Mesothelial cell of epicardium (in vitro differentiated cells): ENCODE data around the gene MMP10. TPM values are rescaled to one million over a fixed set of nuclear protein-coding genes. Genes with fewer than 3 reads are reported as not detected.

ENCODE experiments used
- DNase-seq, 2 experiments: peaks; one replicate each; pipeline ENCODE4 v3.0.0; 2021; ENCODE audit warnings: low spot score in 2 of 2; ENCODE audit not compliant: unreplicated experiment in 2 of 2
- H3K27ac Mint-ChIP-seq: 2 replicates; pipeline ENCODE4 v1.8.0; 2021; ENCODE audit warnings: mixed read lengths
- H3K27me3 Mint-ChIP-seq: 2 replicates; pipeline ENCODE4 v1.8.0; 2021; ENCODE audit warnings: low read depth, mixed read lengths
- H3K36me3 Mint-ChIP-seq: 2 replicates; pipeline ENCODE4 v1.8.0; 2021; ENCODE audit warnings: mixed read lengths
- H3K4me1 Mint-ChIP-seq: 2 replicates; pipeline ENCODE4 v1.8.0; 2021; ENCODE audit warnings: mixed read lengths
- H3K4me3 Mint-ChIP-seq: 2 replicates; pipeline ENCODE4 v1.8.0; 2021; ENCODE audit warnings: mild to moderate bottlenecking, moderate library complexity, mixed read lengths
- H3K9me3 Mint-ChIP-seq: 2 replicates; pipeline ENCODE4 v1.8.0; 2021; ENCODE audit warnings: mixed read lengths
- total RNA-seq: library from RNA; stranded (reverse); gene quantifications from 3 replicates; pipeline ENCODE4 v1.2.1, GENCODE V29; 2021
- TF ChIP-seq, protein P1 (sequence below): fragments of 200-600 bp; sonication (generic); IDR thresholded peaks from one replicate; pipeline ENCODE4 v1.5.0; 2021; ENCODE audit warnings: antibody characterized with exemption; ENCODE audit not compliant: unreplicated experiment

The MMP10 gene
- total RNA-seq, 1 donor from 2014 or later = not detected

DNA sequence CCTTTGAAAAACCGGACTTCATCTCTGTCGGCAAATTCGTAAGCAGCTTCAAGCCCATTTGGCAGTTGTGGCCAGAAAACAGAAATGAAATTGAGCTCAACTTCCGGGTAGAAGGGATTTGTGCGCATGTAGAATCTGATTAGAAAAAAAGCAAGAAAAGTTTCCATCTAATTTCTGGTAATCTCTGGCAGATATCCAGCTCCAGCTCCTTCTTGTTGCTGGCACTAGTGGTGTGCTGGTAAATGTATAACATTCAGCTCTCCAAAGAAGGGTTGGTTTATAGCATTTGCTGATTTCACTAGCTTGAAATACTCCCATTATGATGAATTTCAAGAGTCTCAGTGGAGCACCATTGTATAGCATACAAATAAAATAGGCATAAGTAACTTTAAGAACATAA lies 12.2 kb upstream of the MMP10 start:
- Mint-ChIP-seq H3K27ac (no peak overlapping the region), H3K4me3 (no peak overlapping the region), H3K36me3 (no peaks in the 10 kb centered on the region), H3K9me3 (no peaks in the 10 kb centered on the region), H3K27me3 (peaks cover 4% of the 10 kb centered on the region), H3K4me1 (peaks cover 11% of the 10 kb centered on the region)
- DNase-seq = no peak
- TF ChIP-seq, protein P1, sequence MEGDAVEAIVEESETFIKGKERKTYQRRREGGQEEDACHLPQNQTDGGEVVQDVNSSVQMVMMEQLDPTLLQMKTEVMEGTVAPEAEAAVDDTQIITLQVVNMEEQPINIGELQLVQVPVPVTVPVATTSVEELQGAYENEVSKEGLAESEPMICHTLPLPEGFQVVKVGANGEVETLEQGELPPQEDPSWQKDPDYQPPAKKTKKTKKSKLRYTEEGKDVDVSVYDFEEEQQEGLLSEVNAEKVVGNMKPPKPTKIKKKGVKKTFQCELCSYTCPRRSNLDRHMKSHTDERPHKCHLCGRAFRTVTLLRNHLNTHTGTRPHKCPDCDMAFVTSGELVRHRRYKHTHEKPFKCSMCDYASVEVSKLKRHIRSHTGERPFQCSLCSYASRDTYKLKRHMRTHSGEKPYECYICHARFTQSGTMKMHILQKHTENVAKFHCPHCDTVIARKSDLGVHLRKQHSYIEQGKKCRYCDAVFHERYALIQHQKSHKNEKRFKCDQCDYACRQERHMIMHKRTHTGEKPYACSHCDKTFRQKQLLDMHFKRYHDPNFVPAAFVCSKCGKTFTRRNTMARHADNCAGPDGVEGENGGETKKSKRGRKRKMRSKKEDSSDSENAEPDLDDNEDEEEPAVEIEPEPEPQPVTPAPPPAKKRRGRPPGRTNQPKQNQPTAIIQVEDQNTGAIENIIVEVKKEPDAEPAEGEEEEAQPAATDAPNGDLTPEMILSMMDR = no peak

DNA sequence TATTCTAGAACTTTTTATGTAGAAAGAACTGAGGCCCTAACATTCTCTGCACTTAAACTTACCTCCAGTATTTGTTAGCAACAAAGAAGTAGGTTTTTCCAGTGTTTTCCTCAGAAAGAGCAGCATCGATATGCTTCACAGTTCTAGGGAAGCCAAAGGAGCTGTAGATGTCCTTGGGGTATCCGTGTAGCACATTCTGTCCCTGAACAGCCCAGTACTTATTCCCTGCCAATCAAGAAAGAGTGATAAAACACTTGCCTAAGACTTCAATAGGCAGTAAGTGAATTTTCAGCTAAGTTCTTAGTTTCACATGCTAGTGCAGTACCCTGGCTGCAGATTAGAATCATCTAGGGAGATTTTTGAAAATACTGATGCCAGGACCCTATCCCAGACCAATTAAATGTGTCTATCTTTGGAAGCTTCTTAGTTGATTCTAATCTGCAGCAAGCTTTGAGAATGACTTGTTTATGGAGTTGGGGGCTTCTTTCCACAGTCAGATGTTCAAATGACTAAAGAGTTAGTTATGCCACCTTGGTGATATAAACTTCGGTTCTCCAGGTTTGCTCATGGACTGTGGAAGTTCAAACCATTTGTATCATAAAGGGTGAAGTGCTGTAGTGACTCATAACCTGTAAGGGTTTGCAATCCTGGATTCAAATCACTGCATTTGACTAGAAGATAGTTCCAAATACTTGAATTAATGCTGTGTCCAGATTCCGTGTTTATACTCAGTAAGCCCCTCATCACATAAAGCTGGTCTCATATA lies 11.0 kb upstream of the MMP10 start:
- H3K9me3 Mint-ChIP-seq = no peaks in the 10 kb centered on the region
- no peak overlapping the region for H3K27ac Mint-ChIP-seq
- no peak overlapping the region for H3K4me3 Mint-ChIP-seq

DNA sequence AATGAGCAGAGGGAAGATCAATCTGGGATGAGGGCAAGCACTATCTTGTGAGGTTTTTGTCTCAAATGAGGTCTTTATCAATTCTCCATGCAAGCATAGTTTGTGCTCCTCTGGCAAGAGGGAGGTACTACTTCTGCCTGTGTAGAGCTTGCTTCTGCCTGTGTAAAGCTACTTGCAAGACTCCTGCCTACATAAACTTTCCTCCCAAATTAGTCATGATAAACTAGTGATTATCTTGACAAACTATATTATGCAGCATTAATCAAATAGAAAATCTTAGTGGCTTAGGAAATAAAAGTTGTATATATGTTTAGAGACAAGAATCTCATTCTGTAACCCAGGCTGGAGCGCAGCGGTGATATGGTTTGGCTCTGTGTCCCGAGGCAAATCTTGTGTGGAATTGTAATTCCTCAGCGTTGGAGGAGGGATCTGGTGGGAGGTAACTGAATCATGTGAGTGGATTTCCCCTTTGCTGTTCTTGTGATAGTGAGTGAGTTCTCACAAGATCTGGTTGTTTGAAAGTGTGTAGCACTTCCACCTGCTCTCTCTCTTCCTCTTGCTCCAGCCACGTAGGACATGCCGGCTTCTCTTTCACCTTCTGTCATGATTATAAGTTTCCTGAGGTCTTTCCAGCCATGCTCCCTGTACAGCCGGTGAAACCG lies 8.0 kb upstream of the MMP10 start:
- Mint-ChIP-seq H3K27me3 (no peaks in the 10 kb centered on the region), H3K4me3 (no peak overlapping the region), H3K36me3 (no peaks in the 10 kb centered on the region)

More for the DNA sequence above, 11.0 kb upstream of the MMP10 start:
- DNase-seq = no peak
- Mint-ChIP-seq H3K27me3 (no peaks in the 10 kb centered on the region), H3K4me1 (peaks cover 11% of the 10 kb centered on the region), H3K36me3 (no peaks in the 10 kb centered on the region)
- TF ChIP-seq, protein P1 = no peak

DNA sequence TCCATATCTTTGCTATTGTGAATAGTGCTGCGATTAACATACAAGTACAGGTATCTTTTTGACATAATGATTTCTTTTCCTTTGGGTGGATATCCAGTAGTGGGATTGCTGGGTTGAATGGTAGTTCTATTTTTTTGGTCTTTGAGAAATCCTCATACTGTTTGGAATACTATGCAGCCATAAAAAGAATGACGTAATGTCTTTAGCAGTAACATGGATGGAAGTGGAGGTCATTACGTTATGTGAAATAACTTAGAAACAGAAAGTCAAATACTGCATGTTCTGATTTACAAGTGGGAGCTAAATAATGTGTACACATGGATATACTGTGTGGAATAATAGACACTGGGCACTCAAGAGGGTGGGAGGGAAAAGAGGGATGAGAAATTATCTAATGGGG lies 4.0 kb upstream of the MMP10 start:
- H3K27ac Mint-ChIP-seq = no peak overlapping the region
- no peak for DNase-seq
- TF ChIP-seq, protein P1 = no peak
- no peak overlapping the region for H3K4me3 Mint-ChIP-seq
- H3K9me3 Mint-ChIP-seq = peaks cover 9% of the 10 kb centered on the region
- H3K4me1 Mint-ChIP-seq = peaks cover 30% of the 10 kb centered on the region
- no peaks in the 10 kb centered on the region for H3K36me3 Mint-ChIP-seq
- H3K27me3 Mint-ChIP-seq = no peaks in the 10 kb centered on the region

More for the DNA sequence above, 8.0 kb upstream of the MMP10 start:
- no peak for DNase-seq
- Mint-ChIP-seq H3K9me3 (peaks cover 9% of the 10 kb centered on the region), H3K4me1 (peaks cover 17% of the 10 kb centered on the region), H3K27ac (peak overlapping the region; percentile 15)
- TF ChIP-seq, protein P1 = no peak

DNA sequence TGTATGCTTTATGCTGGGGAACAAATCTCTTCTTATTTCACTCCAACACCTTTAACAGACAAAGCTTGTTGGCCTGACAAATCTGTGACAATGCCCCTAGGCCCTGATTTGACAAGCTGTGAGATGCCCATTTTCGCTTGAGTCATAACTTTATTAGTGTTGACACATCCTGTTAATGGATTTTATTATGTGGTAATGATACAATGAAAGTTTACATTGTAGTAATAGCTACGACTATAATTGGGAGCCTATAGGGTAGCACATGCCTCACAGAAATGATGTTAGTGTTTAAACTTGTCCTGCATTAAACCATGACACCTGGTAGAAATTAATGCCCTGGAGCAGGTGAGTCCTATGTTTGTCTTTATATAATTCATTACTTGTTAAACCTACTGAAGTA lies 3.3 kb upstream of the MMP10 start:
- TF ChIP-seq, protein P1 = no peak
- Mint-ChIP-seq H3K27ac (no peak overlapping the region), H3K36me3 (no peaks in the 10 kb centered on the region), H3K4me1 (peaks cover 28% of the 10 kb centered on the region), H3K27me3 (no peaks in the 10 kb centered on the region), H3K9me3 (peaks cover 11% of the 10 kb centered on the region), H3K4me3 (no peak overlapping the region)
- no peak for DNase-seq
